HL-60 (cell line): ENCODE measurements around the gene CD40.

Source experiments
- DNase-seq, 2 experiments: peaks; one replicate each; pipeline ENCODE4 v3.0.0-alpha.2; 2010 to 2020; ENCODE audit warnings: low read depth in 1 of 2, low spot score in 1 of 2
- H3K27ac ChIP-seq: fragments of 250-450 bp; sonication (Bioruptor Pico); replicated peaks from 2 replicates; pipeline ENCODE4 v1.5.1; 2020; ENCODE audit warnings: mild to moderate bottlenecking, moderate library complexity
- H3K27me3 ChIP-seq: fragments of 250-450 bp; sonication (Bioruptor Pico); 2 replicates; pipeline ENCODE4 v1.5.1; 2021; ENCODE audit warnings: mild to moderate bottlenecking, moderate library complexity; ENCODE audit not compliant: insufficient read depth, poor library complexity, severe bottlenecking
- H3K4me3 ChIP-seq: replicated peaks from 2 replicates; pipeline ENCODE4 v1.5.1; 2011; ENCODE audit warnings: mild to moderate bottlenecking, control low read depth, low read length; ENCODE audit not compliant: insufficient read depth
- GABPA ChIP-seq: IDR thresholded peaks from 2 replicates; pipeline ENCODE4 v1.6.1; 2012; ENCODE audit warnings: low read depth
- POLR2AphosphoS5 ChIP-seq: IDR thresholded peaks from 2 replicates; pipeline ENCODE4 v1.6.1; 2012; ENCODE audit warnings: low read depth
- SPI1 ChIP-seq: IDR thresholded peaks from 2 replicates; pipeline ENCODE4 v1.6.1; 2012; ENCODE audit warnings: low read depth, mild to moderate bottlenecking, borderline replicate concordance
- TF ChIP-seq, protein P1 (sequence below): IDR thresholded peaks from 2 replicates; pipeline ENCODE4 v1.6.1; 2012; ENCODE audit warnings: low read depth; ENCODE audit not compliant: insufficient replicate concordance
- TF ChIP-seq, protein P2 (sequence below): IDR thresholded peaks from one replicate; pipeline ENCODE4 v1.5.1; 2011; ENCODE audit warnings: low read length, control low read depth, inconsistent platforms; ENCODE audit not compliant: insufficient read depth

The CD40 gene

DNA sequence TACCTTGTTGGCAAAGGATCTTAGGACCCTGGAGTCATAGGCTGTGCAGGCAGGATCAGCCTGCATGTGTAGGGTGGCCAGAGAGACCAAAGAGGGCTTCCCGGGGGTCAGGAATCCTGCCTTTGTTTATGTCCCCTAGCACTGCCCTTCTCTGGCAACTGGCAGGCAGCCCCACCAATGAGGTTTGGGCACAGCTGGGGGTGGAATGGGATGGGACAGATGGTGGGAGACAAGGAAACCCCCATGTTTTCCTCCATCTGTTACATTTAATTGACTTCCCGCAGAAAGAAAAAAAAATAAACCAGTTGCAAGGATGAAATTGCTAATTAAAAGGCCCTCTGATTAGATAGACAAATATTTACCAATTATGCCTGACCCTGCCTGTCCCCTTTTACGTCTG lies 27.6 kb downstream of the CD40 start:
- H3K4me3 ChIP-seq: no peak overlapping the region
- no peak for DNase-seq
- no peaks in the 10 kb centered on the region for H3K27me3 ChIP-seq
- TF ChIP-seq POLR2AphosphoS5 (no peak), SPI1 (no peak), GABPA (no peak)
- TF ChIP-seq, protein P1, sequence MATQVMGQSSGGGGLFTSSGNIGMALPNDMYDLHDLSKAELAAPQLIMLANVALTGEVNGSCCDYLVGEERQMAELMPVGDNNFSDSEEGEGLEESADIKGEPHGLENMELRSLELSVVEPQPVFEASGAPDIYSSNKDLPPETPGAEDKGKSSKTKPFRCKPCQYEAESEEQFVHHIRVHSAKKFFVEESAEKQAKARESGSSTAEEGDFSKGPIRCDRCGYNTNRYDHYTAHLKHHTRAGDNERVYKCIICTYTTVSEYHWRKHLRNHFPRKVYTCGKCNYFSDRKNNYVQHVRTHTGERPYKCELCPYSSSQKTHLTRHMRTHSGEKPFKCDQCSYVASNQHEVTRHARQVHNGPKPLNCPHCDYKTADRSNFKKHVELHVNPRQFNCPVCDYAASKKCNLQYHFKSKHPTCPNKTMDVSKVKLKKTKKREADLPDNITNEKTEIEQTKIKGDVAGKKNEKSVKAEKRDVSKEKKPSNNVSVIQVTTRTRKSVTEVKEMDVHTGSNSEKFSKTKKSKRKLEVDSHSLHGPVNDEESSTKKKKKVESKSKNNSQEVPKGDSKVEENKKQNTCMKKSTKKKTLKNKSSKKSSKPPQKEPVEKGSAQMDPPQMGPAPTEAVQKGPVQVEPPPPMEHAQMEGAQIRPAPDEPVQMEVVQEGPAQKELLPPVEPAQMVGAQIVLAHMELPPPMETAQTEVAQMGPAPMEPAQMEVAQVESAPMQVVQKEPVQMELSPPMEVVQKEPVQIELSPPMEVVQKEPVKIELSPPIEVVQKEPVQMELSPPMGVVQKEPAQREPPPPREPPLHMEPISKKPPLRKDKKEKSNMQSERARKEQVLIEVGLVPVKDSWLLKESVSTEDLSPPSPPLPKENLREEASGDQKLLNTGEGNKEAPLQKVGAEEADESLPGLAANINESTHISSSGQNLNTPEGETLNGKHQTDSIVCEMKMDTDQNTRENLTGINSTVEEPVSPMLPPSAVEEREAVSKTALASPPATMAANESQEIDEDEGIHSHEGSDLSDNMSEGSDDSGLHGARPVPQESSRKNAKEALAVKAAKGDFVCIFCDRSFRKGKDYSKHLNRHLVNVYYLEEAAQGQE: no peak
- TF ChIP-seq, protein P2, sequence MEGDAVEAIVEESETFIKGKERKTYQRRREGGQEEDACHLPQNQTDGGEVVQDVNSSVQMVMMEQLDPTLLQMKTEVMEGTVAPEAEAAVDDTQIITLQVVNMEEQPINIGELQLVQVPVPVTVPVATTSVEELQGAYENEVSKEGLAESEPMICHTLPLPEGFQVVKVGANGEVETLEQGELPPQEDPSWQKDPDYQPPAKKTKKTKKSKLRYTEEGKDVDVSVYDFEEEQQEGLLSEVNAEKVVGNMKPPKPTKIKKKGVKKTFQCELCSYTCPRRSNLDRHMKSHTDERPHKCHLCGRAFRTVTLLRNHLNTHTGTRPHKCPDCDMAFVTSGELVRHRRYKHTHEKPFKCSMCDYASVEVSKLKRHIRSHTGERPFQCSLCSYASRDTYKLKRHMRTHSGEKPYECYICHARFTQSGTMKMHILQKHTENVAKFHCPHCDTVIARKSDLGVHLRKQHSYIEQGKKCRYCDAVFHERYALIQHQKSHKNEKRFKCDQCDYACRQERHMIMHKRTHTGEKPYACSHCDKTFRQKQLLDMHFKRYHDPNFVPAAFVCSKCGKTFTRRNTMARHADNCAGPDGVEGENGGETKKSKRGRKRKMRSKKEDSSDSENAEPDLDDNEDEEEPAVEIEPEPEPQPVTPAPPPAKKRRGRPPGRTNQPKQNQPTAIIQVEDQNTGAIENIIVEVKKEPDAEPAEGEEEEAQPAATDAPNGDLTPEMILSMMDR: no peak
- H3K27ac ChIP-seq: no peak overlapping the region

DNA sequence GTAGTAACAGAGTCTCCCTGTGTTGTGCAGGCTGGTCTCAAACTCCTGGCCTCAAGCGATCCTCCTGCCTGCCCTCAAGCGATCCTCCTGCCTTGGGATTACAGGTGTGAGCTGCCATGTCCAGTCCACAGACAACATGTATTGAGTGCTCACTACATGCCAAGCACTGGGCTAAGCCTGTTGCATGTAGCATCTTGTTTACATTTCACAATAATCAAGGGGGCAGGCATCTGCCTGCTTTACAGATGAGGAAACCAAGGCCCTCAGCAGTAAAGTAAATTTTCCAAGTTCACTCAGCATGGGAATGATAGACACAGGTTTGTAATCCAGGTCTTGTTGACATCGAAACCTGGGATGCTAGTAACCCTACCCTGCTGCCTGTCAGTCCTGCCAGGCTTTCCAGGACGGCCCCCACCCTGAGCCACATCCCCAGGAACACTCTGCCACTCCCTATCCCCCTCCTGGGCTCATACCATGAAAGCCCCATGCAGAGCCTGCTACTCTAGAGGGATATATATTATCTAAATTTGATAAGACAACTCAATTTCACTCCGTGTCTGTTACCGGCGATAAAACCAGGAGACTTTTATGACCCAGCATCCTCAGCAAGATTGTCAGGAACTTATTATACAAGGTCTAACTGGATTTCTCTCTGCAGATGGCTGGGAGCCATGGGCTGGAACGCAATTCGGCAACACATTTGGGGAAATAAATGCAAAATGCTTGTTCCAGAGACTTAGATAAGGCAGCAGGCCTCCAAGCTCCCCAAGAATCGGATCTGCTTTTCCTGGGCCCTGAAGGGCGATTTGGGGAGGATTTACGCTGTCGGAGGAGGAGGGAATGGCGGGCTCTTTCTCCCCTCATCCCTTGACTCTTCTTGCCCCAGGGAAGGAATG lies 30.4 kb downstream of the CD40 start:
- no peak for TF ChIP-seq GABPA
- TF ChIP-seq, protein P2: no peak
- TF ChIP-seq POLR2AphosphoS5: no peak
- TF ChIP-seq, protein P1: no peak
- TF ChIP-seq SPI1: no peak
- H3K27me3 ChIP-seq: no peaks in the 10 kb centered on the region
- H3K27ac ChIP-seq: no peak overlapping the region
- H3K4me3 ChIP-seq: no peak overlapping the region
- no peak for DNase-seq

DNA sequence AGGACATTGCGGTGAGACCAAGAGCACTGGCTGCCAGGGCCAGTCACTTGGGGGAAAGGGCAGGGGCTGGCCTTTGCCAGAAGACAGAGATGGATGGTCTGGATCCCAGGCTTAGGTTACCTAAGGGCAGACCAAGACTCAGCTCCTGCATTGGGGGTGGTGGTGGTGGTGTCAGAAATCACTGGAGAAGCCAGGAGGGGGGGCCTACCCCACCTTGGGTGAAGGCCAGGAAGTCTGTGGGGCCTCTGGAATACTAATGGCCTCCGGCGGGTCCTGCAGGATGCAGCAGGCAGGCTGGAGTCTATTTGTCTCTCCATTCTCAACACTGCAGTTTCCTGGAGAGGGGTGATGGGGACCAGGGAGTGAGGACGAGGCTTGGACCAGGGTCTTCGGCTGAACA lies 32.8 kb downstream of the CD40 start:
- no peak for DNase-seq
- TF ChIP-seq GABPA (no peak), SPI1 (no peak)
- TF ChIP-seq, protein P2: no peak
- H3K4me3 ChIP-seq: no peak overlapping the region
- H3K27me3 ChIP-seq: no peaks in the 10 kb centered on the region
- no peak overlapping the region for H3K27ac ChIP-seq
